Fibroblast of pulmonary artery (primary cell): ENCODE data around the gene ELMO1.
"Not testable (repeated sequence)": the region's sequence is repeated elsewhere in the genome, so short reads cannot be mapped to it uniquely, and the experiment has no call there.

Source experiments
- DNase-seq: peaks from one replicate; pipeline ENCODE4 v3.0.0-alpha.2; 2010; ENCODE audit warnings: low read depth
- H3K4me3 ChIP-seq: replicated peaks from 2 replicates; pipeline ENCODE4 v1.5.1; 2011; ENCODE audit warnings: low read depth, mild to moderate bottlenecking, control low read depth, low read length, moderate library complexity
- CTCF ChIP-seq: IDR thresholded peaks from 2 replicates; pipeline ENCODE4 v1.5.1; 2011; ENCODE audit warnings: mild to moderate bottlenecking, control low read depth, low read length, inconsistent platforms; ENCODE audit errors: missing control alignments

Gene ELMO1

GRCh38 chr7:36982766-36983165 lies 465.9 kb downstream of the ELMO1 start:
- H3K4me3 ChIP-seq, result no peak overlapping the region
- TF ChIP-seq CTCF, result no peak

GRCh38 chr7:36979810-36980248 lies 468.8 kb downstream of the ELMO1 start:
- H3K4me3 ChIP-seq, result no peak overlapping the region
- TF ChIP-seq CTCF, result no peak
- peak; percentile 40 for DNase-seq

More at GRCh38 chr7:36982766-36983165, 465.9 kb downstream of the ELMO1 start:
- DNase-seq, result no peak

- no peak for TF ChIP-seq CTCF
- no peak for DNase-seq
- no peak overlapping the region for H3K4me3 ChIP-seq
Observed at GRCh38 chr7:36978461-36978860, 470.2 kb downstream of the ELMO1 start.

GRCh38 chr7:36977878-36978277 lies 470.8 kb downstream of the ELMO1 start:
- TF ChIP-seq CTCF, result no peak
- no peak overlapping the region for H3K4me3 ChIP-seq
- DNase-seq, result no peak

- DNase-seq, H3K4me3 ChIP-seq: not testable (repeated sequence)
Observed at GRCh38 chr7:36973534-36973933, 475.1 kb downstream of the ELMO1 start.

- no peak for DNase-seq
- TF ChIP-seq CTCF, result no peak
- no peak overlapping the region for H3K4me3 ChIP-seq
Observed at GRCh38 chr7:36972140-36972518, 476.5 kb downstream of the ELMO1 start.

GRCh38 chr7:36971515-36972139 lies 477.0 kb downstream of the ELMO1 start:
- no peak for TF ChIP-seq CTCF
- no peak overlapping the region for H3K4me3 ChIP-seq
- no peak for DNase-seq
